ENCODE data around the gene GPR61. TPM values are rescaled to one million over a fixed set of nuclear protein-coding genes. Genes with fewer than 3 reads are reported as not detected.

Gene GPR61
- total and polyA plus RNA-seq, 9 of the 15 experiments (the other 6 are each of a cell fraction or from before 2014, with no cell fraction given): 0.04 to 1.1 (median 0.25) TPM; not detected in 4

DNA sequence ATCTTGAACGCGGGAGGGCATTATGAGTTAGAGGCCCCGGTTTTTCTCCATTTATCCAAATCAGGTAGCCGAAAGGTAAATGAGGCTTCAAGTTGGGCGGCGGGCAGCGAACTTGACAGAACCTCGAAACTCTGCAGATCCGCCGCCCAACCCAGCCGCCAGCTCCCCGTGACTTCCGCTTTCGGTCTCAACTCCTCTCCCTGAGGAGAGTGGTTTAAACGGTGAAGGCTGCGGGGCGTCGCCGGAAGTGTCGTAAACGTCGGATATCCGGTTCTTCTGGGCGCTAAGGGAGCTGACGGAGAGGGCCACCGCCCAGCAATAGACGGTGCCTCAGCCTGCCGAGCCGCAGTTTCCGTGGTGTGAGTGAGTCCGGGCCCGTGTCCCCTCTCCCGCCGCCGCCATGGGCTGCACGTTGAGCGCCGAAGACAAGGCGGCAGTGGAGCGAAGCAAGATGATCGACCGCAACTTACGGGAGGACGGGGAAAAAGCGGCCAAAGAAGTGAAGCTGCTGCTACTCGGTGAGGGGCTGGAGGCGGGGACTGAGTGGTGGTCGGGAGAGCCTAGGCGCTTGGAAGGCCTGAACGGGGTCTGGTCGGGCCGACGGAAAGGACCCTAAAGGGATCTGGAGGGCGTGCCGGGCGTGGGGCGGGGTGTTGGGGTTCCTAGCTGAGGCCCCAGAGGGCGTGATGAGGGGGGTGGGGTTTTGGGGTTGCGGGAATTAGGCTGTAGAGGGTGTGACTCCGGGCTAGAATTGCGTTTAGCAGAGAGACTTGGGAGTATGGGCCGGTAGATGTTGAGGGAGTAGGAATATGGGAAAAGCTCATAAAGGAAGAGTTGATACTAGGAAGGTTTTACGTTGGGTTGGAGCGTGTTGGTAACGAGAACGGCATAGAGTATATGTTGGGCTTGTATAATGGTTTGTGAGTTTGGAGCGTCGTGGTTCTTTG is 8.9 kb downstream of the GPR61 start, which contains the start of gene GNAI3 (continued):
- TF ChIP-seq NONO (IDR thresholded peaks at IDR 0.05; ENCODE audit: low read depth in 2 of 2, low read length in 1 of 2) (0 out of 4 replicates have a peak, but pooled peaks of 1 of the 2 experiments have one; percentile 39), FOXP1 (CRISPR knock-in tag; IDR thresholded peaks at IDR 0.05) (peak; percentile 15; the same call in 1 of the 2 replicates), SP1 (CRISPR knock-in tag; IDR thresholded peaks at IDR 0.05) (peak; percentile 75; the same call in 1 of the 2 replicates), GATA2 (CRISPR knock-in tag; IDR thresholded peaks at IDR 0.05) (no peak), XRCC4 (IDR thresholded peaks at IDR 0.05; ENCODE audit: extremely low read depth, insufficient read depth, insufficient read length) (no peak), ZNF57 (CRISPR knock-in tag; IDR thresholded peaks at IDR 0.05) (no peak), YBX1 (IDR thresholded peaks at IDR 0.05) (no peak), POLR3A (IDR thresholded peaks at IDR 0.05; ENCODE audit: borderline replicate concordance, extremely low read depth, insufficient read depth, insufficient read length) (no peak), FOXA1 (IDR thresholded peaks at IDR 0.05; ENCODE audit: borderline replicate concordance) (no peak), PHF21A (IDR thresholded peaks at IDR 0.05; ENCODE audit: borderline replicate concordance, low read depth) (no peak), CREM (IDR thresholded peaks at IDR 0.05; ENCODE audit: low read depth) (peak; percentile 95), TEAD4 (IDR thresholded peaks at IDR 0.05; ENCODE audit: low read length) (peak; percentile 8; the same call in 1 of the 2 replicates), TEAD4 (CRISPR knock-in tag; IDR thresholded peaks at IDR 0.05; ENCODE audit: borderline replicate concordance) (no peak)
- TF ChIP-seq, protein P1, sequence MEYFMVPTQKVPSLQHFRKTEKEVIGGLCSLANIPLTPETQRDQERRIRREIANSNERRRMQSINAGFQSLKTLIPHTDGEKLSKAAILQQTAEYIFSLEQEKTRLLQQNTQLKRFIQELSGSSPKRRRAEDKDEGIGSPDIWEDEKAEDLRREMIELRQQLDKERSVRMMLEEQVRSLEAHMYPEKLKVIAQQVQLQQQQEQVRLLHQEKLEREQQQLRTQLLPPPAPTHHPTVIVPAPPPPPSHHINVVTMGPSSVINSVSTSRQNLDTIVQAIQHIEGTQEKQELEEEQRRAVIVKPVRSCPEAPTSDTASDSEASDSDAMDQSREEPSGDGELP (CRISPR knock-in tag; IDR thresholded peaks at IDR 0.05; ENCODE audit: borderline replicate concordance): peak; percentile 88

Measured in K562 (cell line).